Measurements from ENCODE around the gene INTS11. TPM values are rescaled to one million over a fixed set of nuclear protein-coding genes. Genes with fewer than 3 reads are reported as not detected.

INTS11 gene
- total and polyA plus RNA-seq, 9 of the 15 experiments (the other 6 are each of a cell fraction or from before 2014, with no cell fraction given), result 3.6 to 183 (median 110) TPM

DNA sequence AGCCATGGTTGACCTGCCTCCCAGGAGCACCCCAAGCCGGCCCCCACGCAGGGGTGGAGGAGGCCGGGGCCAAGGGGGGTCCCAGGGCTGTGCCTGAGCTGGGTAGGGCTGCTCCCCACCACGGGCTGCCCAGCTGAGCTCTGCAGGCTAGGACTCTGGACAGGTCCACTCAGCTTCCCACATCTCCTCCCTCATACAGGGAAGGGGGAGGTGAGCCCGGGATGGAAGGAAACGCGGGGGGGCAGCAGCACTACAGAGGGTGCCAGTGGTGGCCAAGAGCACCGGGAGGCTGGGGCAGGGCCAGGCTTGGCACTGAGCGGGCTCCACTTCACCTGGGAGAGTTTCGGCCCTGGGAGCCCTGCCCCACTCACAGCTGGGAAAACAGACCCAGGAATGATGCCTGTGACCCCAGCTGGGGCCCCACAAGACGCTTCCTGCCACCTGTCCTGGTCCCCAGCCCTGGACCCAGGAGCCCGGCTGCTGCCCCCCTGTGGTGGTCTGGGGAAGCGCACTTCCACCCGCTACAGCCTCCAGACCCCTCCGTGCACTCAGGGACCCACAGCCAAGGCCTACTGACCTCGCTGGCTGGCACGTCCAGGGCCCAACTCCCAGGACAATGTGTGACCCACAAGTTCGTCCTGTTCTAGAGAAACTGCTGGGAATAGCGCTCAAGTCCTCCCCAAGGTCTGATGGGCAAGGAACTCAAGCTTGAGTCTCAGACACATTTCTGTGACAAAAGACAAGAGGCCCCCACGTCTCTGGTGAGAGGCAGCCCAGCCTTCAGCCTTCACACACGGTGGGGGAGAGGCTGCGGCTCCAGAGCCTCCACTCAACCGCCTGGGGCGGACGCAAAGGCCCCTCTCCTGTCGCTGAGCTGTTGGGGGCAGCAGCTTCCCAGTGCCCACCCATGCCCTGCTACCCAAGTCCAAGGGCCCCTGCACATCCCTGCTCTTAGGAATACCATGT, 47.6 kb upstream of the INTS11 start (continued):
- TF ChIP-seq, protein P1, sequence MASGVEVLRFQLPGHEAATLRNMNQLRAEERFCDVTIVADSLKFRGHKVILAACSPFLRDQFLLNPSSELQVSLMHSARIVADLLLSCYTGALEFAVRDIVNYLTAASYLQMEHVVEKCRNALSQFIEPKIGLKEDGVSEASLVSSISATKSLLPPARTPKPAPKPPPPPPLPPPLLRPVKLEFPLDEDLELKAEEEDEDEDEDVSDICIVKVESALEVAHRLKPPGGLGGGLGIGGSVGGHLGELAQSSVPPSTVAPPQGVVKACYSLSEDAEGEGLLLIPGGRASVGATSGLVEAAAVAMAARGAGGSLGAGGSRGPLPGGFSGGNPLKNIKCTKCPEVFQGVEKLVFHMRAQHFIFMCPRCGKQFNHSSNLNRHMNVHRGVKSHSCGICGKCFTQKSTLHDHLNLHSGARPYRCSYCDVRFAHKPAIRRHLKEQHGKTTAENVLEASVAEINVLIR (CRISPR knock-in tag; IDR thresholded peaks at IDR 0.05), result no peak
- TF ChIP-seq FIP1L1 (IDR thresholded peaks at IDR 0.05; ENCODE audit: low read depth, low read length, poor library complexity, severe bottlenecking), result no peak
- TF ChIP-seq NR2C1 (IDR thresholded peaks at IDR 0.05), result no peak
- TF ChIP-seq NR2C1 (tag; IDR thresholded peaks at IDR 0.05), result no peak
- no peak for TF ChIP-seq TSC22D4 (tag; IDR thresholded peaks at IDR 0.05)
- no peak for TF ChIP-seq PCBP2 (IDR thresholded peaks at IDR 0.05; ENCODE audit: low read depth, low read length, poor library complexity, severe bottlenecking)
- no peak for TF ChIP-seq NFIC (IDR thresholded peaks at IDR 0.05)
- TF ChIP-seq ZNF316 (IDR thresholded peaks at IDR 0.05), result no peak
- peak; percentile 22 for TF ChIP-seq FUS (optimal IDR thresholded peaks at IDR 0.05; ENCODE audit: low read depth, low read length)
- TF ChIP-seq RAD21 (CRISPR knock-in tag; conservative IDR thresholded peaks at IDR 0.05 in 1 of 2, IDR thresholded peaks at IDR 0.05 in 1 of 2), result peak; percentile 55 to 73
- TF ChIP-seq, protein P2, sequence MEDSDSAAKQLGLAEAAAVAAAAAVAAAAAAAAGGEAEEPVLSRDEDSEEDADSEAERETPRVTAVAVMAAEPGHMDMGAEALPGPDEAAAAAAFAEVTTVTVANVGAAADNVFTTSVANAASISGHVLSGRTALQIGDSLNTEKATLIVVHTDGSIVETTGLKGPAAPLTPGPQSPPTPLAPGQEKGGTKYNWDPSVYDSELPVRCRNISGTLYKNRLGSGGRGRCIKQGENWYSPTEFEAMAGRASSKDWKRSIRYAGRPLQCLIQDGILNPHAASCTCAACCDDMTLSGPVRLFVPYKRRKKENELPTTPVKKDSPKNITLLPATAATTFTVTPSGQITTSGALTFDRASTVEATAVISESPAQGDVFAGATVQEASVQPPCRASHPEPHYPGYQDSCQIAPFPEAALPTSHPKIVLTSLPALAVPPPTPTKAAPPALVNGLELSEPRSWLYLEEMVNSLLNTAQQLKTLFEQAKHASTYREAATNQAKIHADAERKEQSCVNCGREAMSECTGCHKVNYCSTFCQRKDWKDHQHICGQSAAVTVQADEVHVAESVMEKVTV (CRISPR knock-in tag; IDR thresholded peaks at IDR 0.05), result 0 out of 2 replicates have a peak, but pooled peaks have one; percentile 20
- TF ChIP-seq ZNF274 (IDR thresholded peaks at IDR 0.05; ENCODE audit: borderline replicate concordance, low read depth, low read length), result no peak
- no peak for TF ChIP-seq PURB (CRISPR knock-in tag; IDR thresholded peaks at IDR 0.05; ENCODE audit: low read depth)
- 0 out of 2 replicates have a peak, but pooled peaks have one; percentile 18 for TF ChIP-seq ATF7 (IDR thresholded peaks at IDR 0.05)
- TF ChIP-seq, protein P3, sequence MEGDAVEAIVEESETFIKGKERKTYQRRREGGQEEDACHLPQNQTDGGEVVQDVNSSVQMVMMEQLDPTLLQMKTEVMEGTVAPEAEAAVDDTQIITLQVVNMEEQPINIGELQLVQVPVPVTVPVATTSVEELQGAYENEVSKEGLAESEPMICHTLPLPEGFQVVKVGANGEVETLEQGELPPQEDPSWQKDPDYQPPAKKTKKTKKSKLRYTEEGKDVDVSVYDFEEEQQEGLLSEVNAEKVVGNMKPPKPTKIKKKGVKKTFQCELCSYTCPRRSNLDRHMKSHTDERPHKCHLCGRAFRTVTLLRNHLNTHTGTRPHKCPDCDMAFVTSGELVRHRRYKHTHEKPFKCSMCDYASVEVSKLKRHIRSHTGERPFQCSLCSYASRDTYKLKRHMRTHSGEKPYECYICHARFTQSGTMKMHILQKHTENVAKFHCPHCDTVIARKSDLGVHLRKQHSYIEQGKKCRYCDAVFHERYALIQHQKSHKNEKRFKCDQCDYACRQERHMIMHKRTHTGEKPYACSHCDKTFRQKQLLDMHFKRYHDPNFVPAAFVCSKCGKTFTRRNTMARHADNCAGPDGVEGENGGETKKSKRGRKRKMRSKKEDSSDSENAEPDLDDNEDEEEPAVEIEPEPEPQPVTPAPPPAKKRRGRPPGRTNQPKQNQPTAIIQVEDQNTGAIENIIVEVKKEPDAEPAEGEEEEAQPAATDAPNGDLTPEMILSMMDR (IDR thresholded peaks at IDR 0.05 in 2 of 3, conservative IDR thresholded peaks at IDR 0.05 in 1 of 3; ENCODE audit: insufficient read depth in 2 of 3, low read depth in 1 of 3, low read length in 3 of 3), result peak; percentile 83 to 97 (median 94)
- no peak for TF ChIP-seq ZNF174 (CRISPR knock-in tag; IDR thresholded peaks at IDR 0.05)
- peak; percentile 69 for TF ChIP-seq RBFOX2 (IDR thresholded peaks at IDR 0.05; ENCODE audit: low read depth, low read length)
- TF ChIP-seq ZNF324 (CRISPR knock-in tag; IDR thresholded peaks at IDR 0.05), result no peak
- no peak for TF ChIP-seq ELF1 (tag; IDR thresholded peaks at IDR 0.05)
- TF ChIP-seq ZNF347 (CRISPR knock-in tag; IDR thresholded peaks at IDR 0.05; ENCODE audit: low read depth), result no peak
- no peak for TF ChIP-seq SRF (CRISPR knock-in tag; IDR thresholded peaks at IDR 0.05)
- no peak for TF ChIP-seq SNIP1 (IDR thresholded peaks at IDR 0.05; ENCODE audit: low read depth)
- no peak for TF ChIP-seq BRF1 (IDR thresholded peaks at IDR 0.05; ENCODE audit: borderline replicate concordance, extremely low read depth, insufficient read length)
- TF ChIP-seq ZNF778 (CRISPR knock-in tag; IDR thresholded peaks at IDR 0.05), result no peak

Measured in K562 (cell line).